Liver (tissue), 10 donors: ENCODE measurements around the gene EBF3. TPM values are rescaled to one million over a fixed set of nuclear protein-coding genes. Genes with fewer than 3 reads are reported as not detected.

ENCODE experiments used
- DNase-seq: peaks from one replicate; pipeline ENCODE4 v3.0.0-alpha.2; 2017; ENCODE audit warnings: low spot score
- H3K27ac ChIP-seq, 2 donors: one replicate each; pipeline ENCODE4 v1.7.0; 2013; ENCODE audit warnings: inconsistent platforms in 2 of 2, low read length in 2 of 2, control low read depth in 1 of 2, low read depth in 1 of 2, mild to moderate bottlenecking in 1 of 2
- H3K27me3 ChIP-seq, 4 donors: one replicate each; pipeline versions ENCODE4 v1.6.1 to v1.7.0; 2013; ENCODE audit warnings: low read length in 3 of 4, inconsistent platforms in 1 of 4, mild to moderate bottlenecking in 1 of 4, moderate library complexity in 1 of 4; ENCODE audit not compliant: control insufficient read depth in 4 of 4, insufficient read depth in 4 of 4
- H3K36me3 ChIP-seq, 4 donors: one replicate each; pipeline versions ENCODE4 v1.6.1 to v1.7.0; 2013; ENCODE audit warnings: low read length in 3 of 4, mild to moderate bottlenecking in 3 of 4, low read depth in 1 of 4, moderate library complexity in 1 of 4; ENCODE audit not compliant: control insufficient read depth in 4 of 4, insufficient read depth in 3 of 4
- H3K4me1 ChIP-seq, 4 donors: one replicate each; pipeline versions ENCODE4 v1.6.1 to v1.7.0; 2013; ENCODE audit warnings: low read length in 3 of 4, mild to moderate bottlenecking in 3 of 4, moderate library complexity in 1 of 4; ENCODE audit not compliant: control insufficient read depth in 4 of 4, insufficient read depth in 4 of 4
- H3K4me3 ChIP-seq, 3 donors: one replicate each; pipeline versions ENCODE4 v1.6.1 to v1.7.0; 2013; ENCODE audit warnings: low read length in 3 of 3, control low read depth in 1 of 3, low read depth in 1 of 3, mild to moderate bottlenecking in 1 of 3
- H3K9ac ChIP-seq, 2 donors: one replicate each; pipeline ENCODE4 v1.7.0; 2013; ENCODE audit warnings: low read length in 2 of 2, mild to moderate bottlenecking in 2 of 2, moderate library complexity in 2 of 2, control low read depth in 1 of 2, low read depth in 1 of 2
- H3K9me3 ChIP-seq, 4 donors: one replicate each; pipeline versions ENCODE4 v1.6.1 to v1.7.0; 2013; ENCODE audit warnings: low read length in 3 of 4; ENCODE audit not compliant: control insufficient read depth in 4 of 4
- ATF3 ChIP-seq: IDR thresholded peaks from 2 replicates; pipeline ENCODE4 v1.6.1; 2016; ENCODE audit warnings: antibody characterized with exemption
- FOXA2 ChIP-seq: IDR thresholded peaks from 2 replicates; pipeline ENCODE4 v1.6.1; 2016; ENCODE audit warnings: antibody characterized with exemption
- GABPA ChIP-seq, 2 donors: IDR thresholded peaks in 1 of 2; conservative IDR thresholded peaks in 1 of 2; 2 replicates each; pipeline ENCODE4 v1.6.1; 2016; ENCODE audit warnings: antibody characterized with exemption in 2 of 2, mild to moderate bottlenecking in 1 of 2, moderate library complexity in 1 of 2
- NR2F2 ChIP-seq: IDR thresholded peaks from 2 replicates; pipeline ENCODE4 v1.6.1; 2016; ENCODE audit warnings: antibody characterized with exemption
- WGBS: extraction: QIAGEN DNeasy Blood & Tissue Kit; methylation state at CpG from one replicate; pipeline ENCODE4 v1.1.7; 2013; 5-methylcytosine and 5-hydroxymethylcytosine counted together
- polyA plus RNA-seq, 2 donors: library from polyadenylated mRNA; stranded (reverse) in 1 of 2; unstranded in 1 of 2; fragments of 200-250 nt in 1 of 2; fragments of >200 nt in 1 of 2; fragmentation: Nextera tagmentation in 1 of 2; extraction: Ambion mirVana in 1 of 2; gene quantifications; one replicate each; pipeline versions ENCODE4 v1.2.1 to v1.2.3, GENCODE V29; 2013 to 2015
- small RNA-seq: library from RNA; depleted of rRNA; stranded (forward); fragments of <200 nt; gene quantifications from one replicate; pipeline ENCODE3, GENCODE V24; 2014
- total RNA-seq, 2 donors: library from RNA; depleted of rRNA; stranded (reverse); fragments of >200 nt; gene quantifications; one replicate each; pipeline ENCODE4 v1.2.3, GENCODE V29; 2014
- TF ChIP-seq, protein P1 (sequence below): IDR thresholded peaks from 2 replicates; pipeline ENCODE4 v1.6.1; 2016; ENCODE audit warnings: antibody characterized with exemption
- donor health status: healthy.
- donor health status: healthy.
- donor health status: healthy.
- donor health status: healthy.
- donor health status: healthy.

The EBF3 gene
- total and polyA plus RNA-seq, 4 donors: 0.02 to 0.08 TPM; not detected in 2

GRCh38 chr10:129785536-129785981 is 178.5 kb downstream of the EBF3 start:
- Histone ChIP-seq H3K9ac (no peak overlapping the region), H3K27me3 (no peaks in the 10 kb centered on the region), H3K36me3 (no peaks in the 10 kb centered on the region), H3K27ac (no peak overlapping the region), H3K4me3 (no peak overlapping the region), H3K4me1 (no peaks in the 10 kb centered on the region), H3K9me3 (peaks cover 0 to 4% (median 1%) of the 10 kb centered on the region in 4 donors)
- DNase-seq: no peak
- no peak for TF ChIP-seq ATF3
- no peak for TF ChIP-seq GABPA (IDR thresholded peaks at IDR 0.05 in 1 of 2, conservative IDR thresholded peaks at IDR 0.05 in 1 of 2)
- TF ChIP-seq NR2F2: no peak
- TF ChIP-seq FOXA2: no peak
- TF ChIP-seq, protein P1, sequence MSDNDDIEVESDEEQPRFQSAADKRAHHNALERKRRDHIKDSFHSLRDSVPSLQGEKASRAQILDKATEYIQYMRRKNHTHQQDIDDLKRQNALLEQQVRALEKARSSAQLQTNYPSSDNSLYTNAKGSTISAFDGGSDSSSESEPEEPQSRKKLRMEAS: no peak
- WGBS: 85% methylated on average over 16 of the region's 16 CpGs

Small RNA genes within 50 kb of the gene (small RNA-seq; reads per million reads assigned to genes)
- gene AL354950.2 (not detected), gene MIR4297 (not detected)

Other genes with a start within 250 kb of the EBF3 start
- gene C10orf143, start 146.6 kb upstream of the EBF3 start, total RNA-seq: under 1 TPM; 0.14 to 0.67 TPM
- gene C10orf143, start 146.6 kb upstream of the EBF3 start, polyA plus RNA-seq: 1 to 10 TPM; 1.8 to 2.7 TPM
- gene GLRX3, start 172.1 kb upstream of the EBF3 start, total RNA-seq: 10 to 100 TPM; 24.0 to 25.3 TPM
- 10 to 100 TPM; 31.7 to 34.0 TPM for gene GLRX3, start 172.1 kb upstream of the EBF3 start, polyA plus RNA-seq